Esophagus muscularis mucosa (tissue), 4 donors: ENCODE data around the gene SERPINB6. TPM values are rescaled to one million over a fixed set of nuclear protein-coding genes. Genes with fewer than 3 reads are reported as not detected.

Experiments
- DNase-seq: peaks from one replicate; pipeline ENCODE4 v3.0.0-alpha.2; 2017; ENCODE audit errors: extremely low spot score
- H3K27ac ChIP-seq, 4 donors: fragments of 200-600 bp; sonication (generic); replicated peaks in 1 of 4; 1 replicate in 3 of 4; 2 replicates in 1 of 4; pipeline ENCODE4 v1.5.1; 2016 to 2019; ENCODE audit warnings: mild to moderate bottlenecking in 1 of 4
- H3K27me3 ChIP-seq, 4 donors: fragments of 200-600 bp; sonication (generic); one replicate each; pipeline versions ENCODE4 v1.5.1 to v1.6.0; 2016 to 2019
- H3K36me3 ChIP-seq, 4 donors: fragments of 200-600 bp; sonication (generic); one replicate each; pipeline ENCODE4 v1.5.1; 2016 to 2019
- H3K4me1 ChIP-seq, 4 donors: fragments of 200-600 bp; sonication (generic); one replicate each; pipeline ENCODE4 v1.5.1; 2016 to 2019
- H3K4me3 ChIP-seq, 4 donors: fragments of 200-600 bp; sonication (generic); 1 replicate in 2 of 4; 2 replicates in 2 of 4; pipeline ENCODE4 v1.5.1; 2016 to 2019; ENCODE audit warnings: mild to moderate bottlenecking in 4 of 4, moderate library complexity in 1 of 4
- H3K9me3 ChIP-seq, 4 donors: fragments of 200-600 bp; sonication (generic); 1 replicate in 3 of 4; 2 replicates in 1 of 4; pipeline ENCODE4 v1.5.1; 2016 to 2019
- CTCF ChIP-seq, 3 experiments: fragments of 200-600 bp in 2 of 3; fragments of 450-650 bp in 1 of 3; sonication (generic) in 2 of 3; IDR thresholded peaks; one replicate each; pipeline ENCODE4 v1.5.1; 2017 to 2019; ENCODE audit warnings: antibody characterized with exemption in 3 of 3, mild to moderate bottlenecking in 2 of 3, moderate library complexity in 1 of 3
- EP300 ChIP-seq: sonication (generic); formaldehyde crosslinking; IDR thresholded peaks from one replicate; pipeline ENCODE4 v1.6.1; 2017; ENCODE audit warnings: antibody characterized with exemption
- POLR2A ChIP-seq: fragments of 450-650 bp; IDR thresholded peaks from one replicate; pipeline ENCODE4 v1.6.1; 2017; ENCODE audit warnings: antibody characterized with exemption, moderate library complexity, mild to moderate bottlenecking, low read depth
- POLR2AphosphoS5 ChIP-seq, 2 donors: sonication (generic); formaldehyde crosslinking; IDR thresholded peaks; one replicate each; pipeline ENCODE4 v1.6.1; 2017; ENCODE audit warnings: antibody characterized with exemption in 2 of 2
- WGBS: methylation state at CpG from one replicate; pipeline ENCODE4 v1.1.5; 2018; 5-methylcytosine and 5-hydroxymethylcytosine counted together
- intact Hi-C: fragments of 100-400 bp; cut with DNase I; formaldehyde crosslinking; loops from one replicate; pipeline ENCODE4 v1.15.1; 2023
- total RNA-seq, 4 donors: library from RNA; depleted of rRNA; stranded (reverse); fragments of >200 nt; gene quantifications; one replicate each; pipeline versions ENCODE4 v1.1.0 to v1.2.1, GENCODE V29; 2016

The SERPINB6 gene
- 100 to 1,000 TPM; 114 to 125 (median 124) TPM for total RNA-seq

- peaks cover 10 to 52% (median 45%) of the 10 kb centered on the region in 4 donors for H3K4me1 ChIP-seq
- H3K4me3 ChIP-seq = peak within 1 kb of the TSS; percentile 72 to 94 (median 84)
- H3K36me3 ChIP-seq = peaks cover 0 to 3% (median 0%) of the 10 kb centered on the region in 4 donors
- H3K9me3 ChIP-seq = no peaks in the 10 kb centered on the region
- 4% methylated on average over 19 of the region's 63 CpGs for WGBS
- TF ChIP-seq EP300 (no peak), POLR2A (no peak), POLR2AphosphoS5 (IDR thresholded peaks at IDR 0.05) (peak; percentile 59 to 74)
- H3K27ac ChIP-seq = peak within 1 kb of the TSS; percentile 95 to 99 (median 98)
- no peaks in the 10 kb centered on the region for H3K27me3 ChIP-seq
- DNase-seq = peak; percentile 95
- intact Hi-C loops = no loop called here
These were observed at the start of gene SERPINB6 for GRCh38 chr6:2971420-2972218. Gene SERPINB6 (minus strand): TSS chr6:2971567. CDS start chr6:2959332, 12,235 bp downstream.

GRCh38 chr6:3019749-3020320 lies 48.5 kb upstream of the SERPINB6 start:
- 94% methylated on average over 6 of the region's 6 CpGs for WGBS
- DNase-seq = no peak
- intact Hi-C loops = no loop called here
- no peak overlapping the region for H3K4me3 ChIP-seq
- H3K36me3 ChIP-seq = peaks cover 14 to 62% (median 45%) of the 10 kb centered on the region in 4 donors
- TF ChIP-seq EP300 = no peak
- TF ChIP-seq CTCF (IDR thresholded peaks at IDR 0.05) = no peak
- no peak for TF ChIP-seq POLR2A
- TF ChIP-seq POLR2AphosphoS5 (IDR thresholded peaks at IDR 0.05) = no peak
- H3K27me3 ChIP-seq = no peaks in the 10 kb centered on the region
- no peak overlapping the region for H3K27ac ChIP-seq
- H3K9me3 ChIP-seq = no peaks in the 10 kb centered on the region
- H3K4me1 ChIP-seq = peaks cover 9 to 33% (median 27%) of the 10 kb centered on the region in 4 donors

- DNase-seq = no peak
- WGBS = 89% methylated on average over 1 of the region's 1 CpG
- intact Hi-C loops = no loop called here
- no peak overlapping the region for H3K4me3 ChIP-seq
- peaks cover 14 to 70% (median 51%) of the 10 kb centered on the region in 4 donors for H3K36me3 ChIP-seq
- H3K27me3 ChIP-seq = no peaks in the 10 kb centered on the region
- no peak overlapping the region for H3K27ac ChIP-seq
- no peaks in the 10 kb centered on the region for H3K9me3 ChIP-seq
- H3K4me1 ChIP-seq = peaks cover 3 to 25% (median 20%) of the 10 kb centered on the region in 4 donors
- no peak for TF ChIP-seq POLR2A
- no peak for TF ChIP-seq EP300
- no peak for TF ChIP-seq POLR2AphosphoS5 (IDR thresholded peaks at IDR 0.05)
- no peak for TF ChIP-seq CTCF (IDR thresholded peaks at IDR 0.05)
These were observed 47.7 kb upstream of the SERPINB6 start for GRCh38 chr6:3019065-3019464.

- H3K27me3 ChIP-seq = no peaks in the 10 kb centered on the region
- no peak overlapping the region for H3K4me3 ChIP-seq
- TF ChIP-seq CTCF (IDR thresholded peaks at IDR 0.05) (no peak), POLR2AphosphoS5 (IDR thresholded peaks at IDR 0.05) (no peak), EP300 (no peak), POLR2A (no peak)
- no peak overlapping the region for H3K27ac ChIP-seq
- 86% methylated on average over 4 of the region's 9 CpGs for WGBS
- no peak for DNase-seq
- intact Hi-C loops = no loop called here
- H3K9me3 ChIP-seq = peaks cover 0 to 1% (median 0%) of the 10 kb centered on the region in 4 donors
- peaks cover 2 to 9% (median 5%) of the 10 kb centered on the region in 4 donors for H3K4me1 ChIP-seq
- H3K36me3 ChIP-seq = peaks cover 14 to 85% (median 66%) of the 10 kb centered on the region in 4 donors
These were observed 45.9 kb upstream of the SERPINB6 start for GRCh38 chr6:3017304-3017703.
